Ramos (cell line): ENCODE results near the gene ABLIM3.
"Not testable (repeated sequence)": the region's sequence is repeated elsewhere in the genome, so short reads cannot be mapped to it uniquely, and the experiment has no call there.

Experiments
- in situ Hi-C: fragments of 300-500 bp; cut with MboI; formaldehyde crosslinking; loops from one replicate; pipeline ENCODE4 v1.14.3; 2022; ENCODE audit warnings: low sequenced_read_pairs; ENCODE audit not compliant: unreplicated experiment

Gene ABLIM3

GRCh38 chr5:149182241-149182640 lies 40.9 kb downstream of the ABLIM3 start:
- in situ Hi-C loops, result no loop called here

GRCh38 chr5:149185067-149185466 lies 43.8 kb downstream of the ABLIM3 start:
- in situ Hi-C loops, result no loop called here

GRCh38 chr5:149186506-149186905 lies 45.2 kb downstream of the ABLIM3 start:
- in situ Hi-C loops, result no loop called here

GRCh38 chr5:149187617-149188016 lies 46.3 kb downstream of the ABLIM3 start:
- in situ Hi-C loops, result not testable (repeated sequence)

- in situ Hi-C loops, result no loop called here
These were observed 47.1 kb downstream of the ABLIM3 start for GRCh38 chr5:149188383-149188782.

GRCh38 chr5:149195337-149195887 lies 54.1 kb downstream of the ABLIM3 start:
- in situ Hi-C loops, result no loop called here

GRCh38 chr5:149195962-149196361 lies 54.7 kb downstream of the ABLIM3 start:
- in situ Hi-C loops, result no loop called here

GRCh38 chr5:149198148-149198547 lies 56.9 kb downstream of the ABLIM3 start:
- in situ Hi-C loops, result no loop called here

GRCh38 chr5:149200355-149200754 lies 59.1 kb downstream of the ABLIM3 start:
- in situ Hi-C loops, result no loop called here

GRCh38 chr5:149201121-149201637 lies 59.9 kb downstream of the ABLIM3 start:
- in situ Hi-C loops, result no loop called here

GRCh38 chr5:149202910-149203451 lies 61.7 kb downstream of the ABLIM3 start:
- in situ Hi-C loops, result no loop called here

GRCh38 chr5:149203921-149204441 lies 62.7 kb downstream of the ABLIM3 start:
- in situ Hi-C loops, result no loop called here

- in situ Hi-C loops, result no loop called here
These were observed 64.6 kb downstream of the ABLIM3 start for GRCh38 chr5:149205625-149206523.

- in situ Hi-C loops, result no loop called here
These were observed 65.3 kb downstream of the ABLIM3 start for GRCh38 chr5:149206524-149207141.

- in situ Hi-C loops, result no loop called here
These were observed 66.5 kb downstream of the ABLIM3 start for GRCh38 chr5:149207831-149208230.

GRCh38 chr5:149210225-149210624 lies 68.9 kb downstream of the ABLIM3 start:
- in situ Hi-C loops, result no loop called here

GRCh38 chr5:149210968-149211490 lies 69.7 kb downstream of the ABLIM3 start:
- in situ Hi-C loops, result no loop called here

- in situ Hi-C loops, result no loop called here
These were observed 70.3 kb downstream of the ABLIM3 start for GRCh38 chr5:149211566-149211965.

GRCh38 chr5:149212198-149212951 lies 71.1 kb downstream of the ABLIM3 start:
- in situ Hi-C loops, result no loop called here
